T follicular helper cell (primary cell): Measurements from ENCODE around the gene RBM4B.
"Not testable (repeated sequence)": the region's sequence is repeated elsewhere in the genome, so short reads cannot be mapped to it uniquely, and the experiment has no call there.

Source experiments
- DNase-seq: peaks from one replicate; pipeline ENCODE4 v3.0.0-alpha.2; 2020; ENCODE audit warnings: low read depth
- total RNA-seq, 2 experiments: gene quantifications; one replicate each; lab custom pipeline; 2026; lab: John Stamatoyannopoulos, UW

RBM4B gene, protein sequence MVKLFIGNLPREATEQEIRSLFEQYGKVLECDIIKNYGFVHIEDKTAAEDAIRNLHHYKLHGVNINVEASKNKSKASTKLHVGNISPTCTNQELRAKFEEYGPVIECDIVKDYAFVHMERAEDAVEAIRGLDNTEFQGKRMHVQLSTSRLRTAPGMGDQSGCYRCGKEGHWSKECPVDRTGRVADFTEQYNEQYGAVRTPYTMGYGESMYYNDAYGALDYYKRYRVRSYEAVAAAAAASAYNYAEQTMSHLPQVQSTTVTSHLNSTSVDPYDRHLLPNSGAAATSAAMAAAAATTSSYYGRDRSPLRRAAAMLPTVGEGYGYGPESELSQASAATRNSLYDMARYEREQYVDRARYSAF
- 11.3 to 17.6 reads per million in 2 experiments for total RNA-seq

DNA sequence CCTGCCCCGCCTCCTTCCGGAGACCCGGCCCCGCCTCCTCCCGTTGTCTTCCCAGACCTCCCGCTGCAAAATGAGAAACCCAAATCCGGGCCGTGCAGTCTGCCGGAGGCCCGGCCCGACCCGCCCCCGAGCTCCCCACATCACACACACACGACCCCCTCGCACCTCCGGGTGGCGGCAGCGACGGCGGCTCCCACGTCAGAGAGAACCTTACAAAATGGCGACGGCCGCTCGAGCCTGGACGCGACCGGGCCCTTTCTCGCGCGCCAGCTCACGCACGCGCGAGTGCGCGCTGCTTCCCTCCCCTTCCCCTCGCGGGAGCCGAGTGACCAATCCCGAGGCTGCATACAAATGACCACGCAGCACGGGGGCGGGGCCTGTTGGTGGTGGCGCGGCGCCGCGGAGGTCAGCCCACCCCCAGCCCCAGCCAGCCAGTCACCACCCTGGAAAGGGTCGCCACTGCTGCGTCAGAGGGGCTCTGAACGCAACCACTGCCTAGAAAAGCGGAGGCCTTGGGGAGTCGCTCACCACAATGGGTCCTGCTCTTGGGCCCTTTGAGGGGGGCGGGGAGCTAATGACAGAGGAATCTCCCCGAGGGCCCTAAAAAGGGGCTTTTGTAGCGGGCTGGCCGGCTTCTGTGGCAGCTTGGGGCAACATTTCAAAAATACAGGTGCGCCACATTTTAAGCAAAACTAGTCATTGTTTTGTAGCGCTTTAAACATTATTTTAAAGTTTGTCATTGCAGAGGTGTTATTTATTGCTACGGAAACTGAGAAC lies at the start of gene RBM4B:
Gene RBM4B, minus strand, starts transcription at position 289 of the 777 bp plus-strand sequence. CDS start 808 bp downstream, outside the sequence.
- peak; percentile 94 for DNase-seq

DNA sequence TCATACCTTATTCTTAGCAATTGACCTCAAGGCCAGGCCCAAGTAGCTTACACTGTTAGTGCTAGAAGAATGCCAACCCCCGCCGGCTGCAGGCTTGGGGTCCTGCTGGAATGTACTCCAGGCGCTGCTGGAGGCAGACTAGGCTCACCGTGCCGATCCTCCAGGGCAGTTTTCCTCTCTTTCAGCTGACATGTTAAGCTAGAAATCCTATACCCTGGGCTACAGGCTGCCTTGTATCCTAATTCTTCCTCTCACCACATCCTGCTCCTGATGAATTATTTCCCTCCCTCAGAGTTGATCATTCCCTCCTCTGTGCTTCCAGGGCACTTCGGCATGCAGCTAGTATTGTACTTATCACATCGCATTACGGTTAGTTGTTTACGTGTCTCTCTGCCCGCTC lies 48.0 kb upstream of the RBM4B start:
- no peak for DNase-seq

DNA sequence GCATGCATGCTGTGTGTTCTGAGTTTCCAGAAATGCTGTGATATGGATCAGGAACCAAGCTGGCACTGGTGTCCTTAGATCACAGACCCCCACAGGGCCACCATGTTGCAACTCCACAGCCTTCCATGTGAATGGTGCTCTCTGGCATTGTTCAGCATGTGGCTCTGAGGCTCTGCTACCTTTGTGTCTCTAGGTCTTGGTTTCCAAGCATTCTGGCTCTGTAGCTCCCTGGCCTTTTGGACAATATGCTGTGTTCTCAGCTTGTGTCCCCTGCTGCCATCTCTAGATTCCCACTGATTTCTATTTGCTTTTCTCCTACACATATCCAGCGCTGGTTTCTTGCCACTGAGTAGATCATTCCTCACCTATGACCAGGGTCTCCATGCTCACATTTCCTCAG lies 47.4 kb upstream of the RBM4B start:
- DNase-seq: no peak

DNA sequence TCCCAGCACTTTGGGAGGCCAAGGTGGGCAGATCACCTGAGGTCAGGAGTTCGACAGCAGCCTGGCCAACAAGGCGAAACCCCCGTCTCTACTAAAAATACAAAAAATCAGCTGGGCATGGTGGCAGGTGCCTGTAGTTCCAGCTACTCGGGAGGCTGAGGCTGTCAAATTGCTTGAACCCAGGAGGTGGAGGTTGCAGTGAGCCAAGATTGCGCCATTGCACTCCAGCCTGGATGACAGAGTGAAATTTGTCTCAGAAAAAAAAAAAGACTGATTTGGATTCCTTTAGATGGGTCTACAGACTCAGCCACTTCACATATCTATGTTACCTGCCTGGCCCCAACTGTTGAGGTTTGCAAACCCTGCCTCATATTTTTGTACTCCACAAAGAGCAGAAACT lies 46.5 kb upstream of the RBM4B start:
- not testable (repeated sequence) for DNase-seq

DNA sequence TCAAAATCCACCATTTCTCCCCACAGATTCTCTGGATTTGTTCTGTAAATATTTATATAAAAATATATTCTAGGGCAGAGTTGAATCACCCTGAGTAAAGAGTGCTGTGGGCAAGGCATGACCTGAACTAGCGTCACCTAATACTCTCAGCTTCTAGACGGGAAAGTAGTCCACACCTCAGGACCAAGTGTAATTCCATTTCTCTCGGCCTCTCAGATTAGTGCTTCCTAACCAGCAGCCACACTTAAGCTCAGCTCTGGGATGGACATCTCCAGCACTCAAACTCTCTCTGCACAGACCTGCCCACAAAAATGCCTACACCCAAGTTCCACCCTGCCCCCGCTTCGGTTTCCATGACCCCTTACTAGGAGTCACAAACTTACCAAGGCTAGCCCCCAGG lies 46.0 kb upstream of the RBM4B start:
- DNase-seq: no peak

DNA sequence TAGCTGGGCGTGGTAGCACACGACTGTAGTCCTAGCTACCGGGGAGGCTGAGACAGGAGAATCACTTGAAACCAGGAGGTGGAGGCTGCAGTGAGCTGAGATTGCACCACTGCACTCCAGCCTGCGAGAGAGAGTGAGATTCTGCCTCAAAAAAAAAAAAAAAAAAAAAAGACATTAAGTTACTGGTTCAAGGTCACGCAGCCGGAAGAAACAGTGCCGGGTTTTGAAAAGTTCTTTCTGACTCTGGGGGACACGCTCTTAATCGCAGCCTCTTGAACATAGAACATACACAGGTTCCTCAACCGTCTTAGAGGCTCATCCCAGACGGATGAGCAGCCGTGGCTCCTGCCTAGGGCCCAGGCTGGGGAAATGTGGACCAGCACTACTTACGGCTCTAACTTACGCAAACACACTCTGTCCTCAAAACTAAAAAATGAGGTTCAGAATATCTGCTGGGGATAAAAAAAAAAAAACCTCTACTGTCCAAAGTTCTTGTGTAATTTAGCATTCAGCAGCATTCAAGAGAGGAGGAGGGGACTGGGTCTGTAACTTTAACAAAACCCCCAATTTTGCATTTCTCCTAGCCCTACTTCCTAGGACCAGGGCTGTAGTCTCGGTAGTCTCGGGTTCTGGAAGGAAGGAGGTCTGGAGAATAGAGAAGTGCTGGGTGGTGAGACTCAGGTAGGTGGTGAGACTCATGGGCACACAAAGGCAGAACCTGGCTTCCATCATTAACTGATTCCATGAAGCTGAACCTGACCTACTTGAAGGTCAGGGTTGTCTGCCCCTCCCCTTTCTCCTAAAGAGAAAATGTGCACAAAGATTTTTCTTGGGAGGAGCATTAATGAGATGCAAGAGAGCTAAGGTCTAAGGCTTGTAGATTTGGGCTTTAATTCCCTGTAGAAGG lies 45.3 kb upstream of the RBM4B start:
- no peak for DNase-seq

DNA sequence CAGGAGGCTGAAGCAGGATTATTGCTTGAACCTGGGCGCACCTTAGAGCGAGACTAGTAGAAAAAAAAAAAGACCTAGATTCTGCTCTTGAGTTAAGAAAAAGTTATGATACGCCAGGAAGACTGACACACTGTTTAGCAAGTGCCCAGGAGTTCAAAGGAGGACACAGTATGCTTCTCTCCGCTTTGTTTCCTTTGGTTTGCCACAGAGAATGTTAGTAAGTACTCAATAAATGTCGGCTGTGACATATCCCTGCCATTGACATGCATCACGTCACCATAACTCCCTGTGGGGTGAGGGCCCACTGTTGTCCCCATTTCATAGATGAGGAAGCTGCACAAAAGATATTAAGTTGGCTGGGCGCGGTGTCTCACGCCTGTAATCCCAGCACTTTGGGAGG lies 44.3 kb upstream of the RBM4B start:
- DNase-seq: no peak

DNA sequence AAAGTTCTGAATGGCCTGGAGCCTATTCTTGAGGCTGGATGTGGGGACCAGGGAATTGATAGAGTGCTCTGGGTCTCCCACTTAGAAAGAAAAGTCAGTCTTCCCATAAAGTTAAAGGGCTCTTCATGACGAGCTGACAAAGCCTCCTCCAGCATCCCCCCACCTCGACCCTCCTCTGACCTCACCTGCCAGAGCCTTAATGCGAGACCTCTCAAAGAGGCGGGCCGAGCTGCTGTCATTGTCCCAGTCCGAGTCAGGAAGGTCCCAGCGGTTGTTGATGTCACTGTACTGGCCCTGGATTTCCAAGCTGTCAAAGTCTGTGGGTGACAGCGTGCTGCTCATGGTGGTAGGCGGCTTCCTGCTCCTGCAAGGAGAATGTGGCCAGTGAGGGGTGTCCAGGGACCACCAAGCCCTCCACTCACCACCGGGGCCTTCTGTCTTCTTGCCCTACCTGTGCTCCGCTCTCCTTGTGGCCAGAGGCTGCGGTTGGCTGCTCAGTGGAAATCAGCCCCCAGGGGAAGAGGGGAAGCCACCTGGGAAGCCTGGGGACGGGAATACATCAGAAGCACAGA lies 43.3 kb upstream of the RBM4B start:
- no peak for DNase-seq

DNA sequence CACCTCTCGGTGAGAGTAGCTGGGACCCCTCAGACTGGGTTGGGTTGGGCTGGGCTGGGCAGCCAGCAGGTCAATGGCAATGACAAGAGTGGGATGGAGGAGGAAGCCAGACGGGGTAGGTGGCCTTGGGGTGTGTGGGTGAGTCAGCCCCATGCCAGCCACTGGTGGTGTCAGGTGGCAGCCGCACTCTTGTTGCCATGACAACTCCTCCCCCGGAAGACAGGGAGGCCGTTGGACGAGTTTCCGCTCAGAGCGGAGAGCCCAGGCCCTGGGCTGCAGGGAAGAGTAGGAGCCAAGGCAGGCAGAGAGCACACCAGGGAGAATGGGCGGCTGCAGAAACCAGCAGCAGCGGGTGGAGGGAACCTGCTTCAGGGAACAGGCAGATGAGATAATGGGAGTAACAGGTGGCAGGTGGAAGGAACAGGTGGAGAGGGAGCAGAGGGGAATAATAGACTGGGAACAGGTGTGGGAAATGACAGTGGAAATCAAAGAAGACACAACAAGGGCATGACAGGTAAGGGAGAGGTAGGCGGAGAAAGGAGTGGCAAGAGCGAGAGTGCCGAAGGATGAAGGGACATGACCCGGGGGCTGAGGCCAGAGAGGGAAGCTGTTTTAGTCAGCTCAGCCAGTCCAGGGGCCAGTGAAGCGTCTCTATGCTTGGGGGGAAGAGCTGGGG lies 42.7 kb upstream of the RBM4B start:
- DNase-seq: no peak

DNA sequence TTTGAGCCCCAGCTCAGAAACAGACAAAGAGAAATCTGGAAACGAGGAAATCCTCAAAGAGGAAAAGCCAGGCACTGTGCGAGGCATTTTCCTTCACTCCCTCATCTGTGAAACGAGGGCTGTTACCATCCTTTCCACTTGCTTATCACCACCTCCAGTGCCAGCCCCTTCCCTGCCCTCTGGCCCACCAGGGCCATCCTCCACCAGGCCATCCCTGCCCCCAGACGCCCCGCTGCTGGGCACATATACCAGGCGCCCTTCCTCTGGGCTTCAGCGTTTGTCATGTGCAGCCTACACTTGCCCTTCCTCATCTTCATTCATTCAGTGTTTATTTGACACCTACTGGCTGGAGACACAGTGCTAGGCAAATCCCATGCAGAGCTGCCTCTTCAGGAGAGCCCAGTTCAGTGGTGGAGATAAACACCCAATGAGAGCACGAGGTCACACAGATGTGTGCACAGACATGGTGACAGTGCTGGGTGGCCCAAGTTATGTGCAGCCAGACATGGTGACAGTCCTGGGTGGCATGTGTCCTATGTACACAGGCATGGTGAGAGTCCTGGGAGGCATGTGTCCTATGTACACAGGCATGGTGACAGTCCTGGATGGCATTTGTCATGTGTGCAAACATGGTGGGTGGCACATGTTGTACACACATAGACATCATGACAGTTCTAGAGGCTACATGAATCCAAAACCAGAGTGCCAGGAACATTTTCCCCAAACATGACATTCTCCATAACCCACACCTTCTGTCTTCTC lies 41.6 kb upstream of the RBM4B start:
- no peak for DNase-seq

DNA sequence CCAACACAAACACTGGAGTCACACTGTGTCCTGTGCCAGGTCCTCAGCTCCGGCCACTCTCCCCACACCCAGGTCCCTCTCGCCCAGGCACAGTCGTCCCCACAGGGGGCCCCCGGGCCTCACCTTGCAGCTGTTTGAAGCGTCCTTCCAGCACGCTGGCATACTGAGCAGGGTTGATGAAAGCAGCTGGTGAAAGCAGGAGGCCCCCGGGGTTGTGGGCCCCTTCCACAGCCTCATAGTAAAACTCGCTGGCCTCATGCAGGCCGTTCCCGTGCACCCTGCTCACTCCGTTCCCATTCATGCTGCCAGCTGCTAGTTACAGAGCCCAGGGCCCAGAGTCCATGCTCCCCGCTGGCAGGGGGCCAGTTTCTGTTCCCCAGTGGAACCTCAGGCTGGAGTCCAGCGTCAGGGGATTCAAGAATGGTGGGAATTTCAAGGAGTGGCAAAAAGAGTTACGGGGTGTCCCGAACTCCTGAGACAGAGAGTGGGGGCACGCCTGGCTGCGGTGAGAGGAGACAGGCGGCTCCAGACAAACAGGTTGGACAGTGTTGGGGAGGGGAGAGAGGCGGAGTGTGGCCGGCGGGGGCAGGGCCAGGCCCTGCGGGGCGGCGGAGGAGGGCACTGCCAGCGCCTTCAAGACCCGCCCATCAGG lies 40.8 kb upstream of the RBM4B start:
- no peak for DNase-seq

DNA sequence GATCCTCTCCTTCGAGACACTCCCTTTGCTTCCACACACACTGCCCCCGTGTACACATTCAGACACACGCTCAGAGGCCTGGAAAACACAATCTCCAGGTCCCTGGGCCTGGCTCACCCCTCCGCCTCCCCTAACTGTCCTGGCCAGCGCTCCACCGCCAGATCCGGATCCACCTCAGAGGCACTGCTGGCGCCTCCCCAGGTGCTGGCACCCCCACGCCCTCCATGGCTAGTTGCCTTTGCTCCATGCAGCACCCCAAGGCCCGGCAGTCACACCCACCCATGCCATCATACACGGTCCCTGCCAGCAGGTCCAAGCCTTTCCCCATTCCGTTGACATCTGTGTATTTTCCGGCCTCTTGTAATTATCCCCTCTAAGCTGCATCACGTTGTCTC lies 40.2 kb upstream of the RBM4B start:
- DNase-seq: no peak

DNA sequence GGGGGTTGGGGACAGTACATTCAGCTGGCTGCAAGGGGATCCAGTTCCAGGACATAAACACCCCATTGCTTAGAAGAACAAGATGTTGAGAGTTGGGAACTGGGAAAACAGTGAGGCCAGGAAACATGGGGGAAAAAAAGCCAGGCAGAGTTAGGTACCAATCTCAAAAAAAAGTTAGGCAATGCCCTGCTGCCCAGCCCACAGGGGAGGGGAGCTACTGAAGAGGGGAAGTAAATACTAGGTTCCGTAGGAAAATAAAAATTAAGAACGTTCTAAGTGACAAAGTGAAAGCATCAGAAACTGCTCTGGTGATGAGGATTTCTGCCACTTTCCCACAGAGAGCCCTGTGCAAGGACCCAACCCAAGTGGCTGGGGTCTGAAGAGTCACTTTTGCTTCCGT lies 39.3 kb upstream of the RBM4B start:
- no peak for DNase-seq

DNA sequence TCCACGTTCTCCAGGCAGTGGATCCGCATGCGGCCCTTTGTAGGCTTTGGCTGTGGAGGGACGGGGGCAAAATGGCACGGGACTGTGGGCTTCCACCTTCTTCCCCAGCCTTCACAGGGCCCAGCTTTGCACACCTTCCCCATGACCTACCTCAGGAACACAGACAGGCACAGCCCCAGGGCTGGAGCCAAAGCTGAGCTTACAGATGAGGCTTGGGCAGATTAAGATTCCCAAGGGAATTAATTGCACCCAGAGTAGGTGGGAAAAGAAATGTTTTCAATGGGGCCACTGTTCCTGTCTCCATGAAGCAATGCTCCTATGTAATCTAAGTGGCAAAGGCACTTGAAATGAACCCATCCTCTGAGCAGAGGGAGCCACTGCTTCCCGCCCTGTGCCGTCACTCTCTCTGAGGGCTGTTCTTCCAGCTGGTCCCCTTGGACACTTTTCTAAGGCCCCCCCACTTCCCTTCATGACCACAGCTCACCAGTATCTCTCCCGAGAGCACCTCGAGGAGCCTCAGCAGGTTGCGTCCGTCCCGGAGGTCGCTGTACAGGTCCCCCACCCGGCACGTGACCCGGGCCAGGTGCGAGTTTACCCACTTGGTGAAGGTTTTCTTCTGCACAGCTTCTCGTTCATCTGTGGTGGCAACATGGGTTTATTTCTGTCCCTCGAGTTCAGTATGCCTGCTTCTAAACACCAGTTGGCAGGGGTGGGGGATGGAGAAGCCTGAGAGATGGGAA lies 37.8 kb upstream of the RBM4B start:
- no peak for DNase-seq

DNA sequence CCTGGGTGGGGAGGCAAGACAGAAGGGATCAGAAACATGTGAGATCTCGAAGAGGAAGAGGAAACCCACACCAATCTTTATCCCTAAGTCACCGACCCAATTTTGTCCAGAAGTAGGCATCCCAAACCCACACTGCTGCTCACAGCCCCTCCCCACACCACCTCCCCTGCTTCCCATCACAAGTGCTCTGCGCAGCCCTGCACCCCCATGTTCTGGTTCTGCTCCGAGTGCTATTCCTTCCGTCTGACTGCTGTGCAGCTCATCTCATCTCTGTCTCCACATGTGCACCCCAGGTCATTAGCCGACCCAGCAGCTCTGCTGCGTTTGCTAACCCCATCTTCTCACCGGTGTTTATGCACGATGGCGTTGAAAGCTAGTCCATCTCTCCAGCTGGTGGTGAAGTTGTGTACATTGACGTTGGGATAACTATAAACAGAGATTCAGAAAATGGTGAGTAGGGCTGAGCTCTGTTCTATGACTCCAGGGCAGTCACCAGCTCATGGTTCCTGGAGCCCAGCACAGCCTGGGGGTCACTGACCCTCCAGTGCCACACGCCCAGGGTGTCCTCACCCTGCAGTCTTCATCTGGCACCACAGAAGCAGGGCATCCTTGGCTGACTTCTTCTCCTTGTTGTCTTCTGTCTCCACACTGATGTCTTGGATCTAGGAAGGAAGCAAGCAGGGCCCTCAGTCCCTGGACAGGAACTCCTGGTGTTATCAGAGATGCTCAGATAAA lies 36.2 kb upstream of the RBM4B start:
- no peak for DNase-seq

DNA sequence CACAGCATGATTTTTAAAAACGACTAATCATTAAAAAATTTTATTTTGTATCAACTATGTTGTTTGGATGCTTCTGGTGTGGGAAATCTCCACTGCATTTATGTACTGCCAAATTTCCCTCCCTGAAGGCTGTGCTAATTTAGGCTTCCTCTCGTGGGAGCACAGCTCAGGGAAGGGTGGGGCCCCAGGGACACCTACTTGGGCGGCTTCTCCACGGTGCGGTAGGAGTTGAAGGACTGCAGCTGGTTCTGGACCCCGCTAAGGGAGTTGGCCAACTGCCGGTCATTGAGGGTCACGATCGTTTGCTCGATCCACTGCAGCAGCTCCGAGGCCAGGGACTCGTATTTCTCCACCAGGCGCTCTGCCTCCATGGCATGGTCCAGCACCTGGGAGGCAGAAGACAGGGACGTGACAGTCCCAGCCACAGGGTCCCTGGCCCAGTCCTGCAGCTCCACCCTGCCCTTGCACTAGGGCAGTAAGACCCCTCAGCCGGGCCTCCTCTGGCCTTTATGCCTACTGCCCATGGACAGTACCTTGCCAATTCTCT lies 32.8 kb upstream of the RBM4B start:
- no peak for DNase-seq

DNA sequence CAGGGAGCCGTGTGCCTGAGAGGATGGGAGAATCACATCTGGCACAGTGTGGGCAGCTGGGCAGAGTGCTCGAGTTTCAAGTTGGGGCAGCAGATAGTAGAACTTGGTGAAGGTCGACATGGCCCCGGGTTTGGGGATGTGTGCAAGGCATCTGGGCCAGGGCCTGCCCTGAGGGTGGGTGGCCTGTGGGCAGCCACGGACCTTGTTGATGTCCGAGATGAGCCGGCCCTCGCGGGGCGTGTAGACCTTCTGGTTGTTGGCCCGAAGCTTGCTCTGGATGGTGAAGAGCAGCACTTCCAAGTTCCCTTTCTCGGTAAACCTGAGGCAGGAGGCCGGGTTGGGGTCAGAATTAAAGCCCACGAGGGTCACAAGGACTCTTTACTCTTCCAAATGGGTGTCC lies 31.0 kb upstream of the RBM4B start:
- no peak for DNase-seq

DNA sequence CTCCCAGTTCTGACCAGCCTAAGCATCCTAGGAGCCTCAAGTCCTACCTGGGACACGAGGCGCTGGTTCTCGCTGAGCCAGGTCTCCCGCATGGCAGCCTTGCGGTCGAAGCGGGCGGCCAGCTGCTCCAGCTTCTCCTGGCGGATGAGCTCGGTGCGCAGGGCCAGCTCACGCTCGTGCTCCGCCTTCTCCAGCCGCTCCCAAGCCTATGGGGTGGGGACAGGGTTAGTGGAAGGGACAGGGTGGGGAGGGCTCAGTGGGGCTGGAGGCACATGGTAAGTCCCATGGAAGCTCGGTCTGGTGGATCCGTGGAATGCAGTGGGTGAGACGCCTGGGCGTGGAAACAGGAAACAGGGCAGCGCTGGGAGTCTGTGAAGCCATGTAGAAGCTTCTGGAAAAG lies 30.4 kb upstream of the RBM4B start:
- DNase-seq: no peak
